ENCODE results near the gene ACSS1.

Gene ACSS1

DNA sequence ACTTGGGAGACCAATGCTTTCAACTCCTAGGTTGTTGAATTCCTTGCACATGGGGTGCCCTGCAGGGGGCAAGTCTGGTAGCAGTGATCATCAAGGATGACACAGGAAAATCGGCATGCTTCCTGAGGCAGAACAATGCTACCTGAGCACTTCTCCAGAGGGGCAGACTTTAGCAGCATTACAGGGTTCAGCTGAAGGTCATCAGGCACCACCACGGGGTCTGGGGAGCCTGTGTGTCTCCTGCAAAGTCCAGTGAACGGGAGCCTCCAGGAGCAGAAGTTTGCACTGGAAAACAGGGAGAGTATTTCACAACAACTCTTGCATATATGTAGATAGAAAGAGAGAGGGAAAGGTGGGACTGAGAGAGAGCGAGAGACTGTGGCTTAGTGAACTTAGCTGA is 13.8 kb upstream of the ACSS1 start:
- no peak overlapping the region for H3K4me3 ChIP-seq (ENCODE audit: low read length)
- no peak for TF ChIP-seq EZH2phosphoT487 (IDR thresholded peaks at IDR 0.05; ENCODE audit: borderline replicate concordance, low read length)
- no peak for TF ChIP-seq CTCF (IDR thresholded peaks at IDR 0.05; ENCODE audit: low read depth, low read length, poor library complexity, severe bottlenecking)
- H3K79me2 ChIP-seq (ENCODE audit: control insufficient read depth, low read length) = no peaks in the 10 kb centered on the region
- H3F3A ChIP-seq (ENCODE audit: control insufficient read depth, insufficient read depth) = no peaks in the 10 kb centered on the region
- no peak overlapping the region for H3K4me2 ChIP-seq (ENCODE audit: low read length)
- no peaks in the 10 kb centered on the region for H3K4me1 ChIP-seq (ENCODE audit: control insufficient read depth, low read length)
- H3K9me2 ChIP-seq (replicated peaks; ENCODE audit: control insufficient read depth, low read length) = no peaks in the 10 kb centered on the region
- no peaks in the 10 kb centered on the region for H4K20me1 ChIP-seq (ENCODE audit: control insufficient read depth, insufficient read depth, low read depth, low read length)
- H3K27me3 ChIP-seq (ENCODE audit: control insufficient read depth, low read length) = peaks cover 52% of the 10 kb centered on the region
- no peak overlapping the region for H3K27ac ChIP-seq (ENCODE audit: low read depth, low read length)
- H3K9me3 ChIP-seq (ENCODE audit: control insufficient read depth, insufficient read depth, low read length) = peaks cover 6% of the 10 kb centered on the region; the same call in 1 of the 2 replicates
- H3K36me3 ChIP-seq (ENCODE audit: control insufficient read depth, low read length) = no peaks in the 10 kb centered on the region

DNA sequence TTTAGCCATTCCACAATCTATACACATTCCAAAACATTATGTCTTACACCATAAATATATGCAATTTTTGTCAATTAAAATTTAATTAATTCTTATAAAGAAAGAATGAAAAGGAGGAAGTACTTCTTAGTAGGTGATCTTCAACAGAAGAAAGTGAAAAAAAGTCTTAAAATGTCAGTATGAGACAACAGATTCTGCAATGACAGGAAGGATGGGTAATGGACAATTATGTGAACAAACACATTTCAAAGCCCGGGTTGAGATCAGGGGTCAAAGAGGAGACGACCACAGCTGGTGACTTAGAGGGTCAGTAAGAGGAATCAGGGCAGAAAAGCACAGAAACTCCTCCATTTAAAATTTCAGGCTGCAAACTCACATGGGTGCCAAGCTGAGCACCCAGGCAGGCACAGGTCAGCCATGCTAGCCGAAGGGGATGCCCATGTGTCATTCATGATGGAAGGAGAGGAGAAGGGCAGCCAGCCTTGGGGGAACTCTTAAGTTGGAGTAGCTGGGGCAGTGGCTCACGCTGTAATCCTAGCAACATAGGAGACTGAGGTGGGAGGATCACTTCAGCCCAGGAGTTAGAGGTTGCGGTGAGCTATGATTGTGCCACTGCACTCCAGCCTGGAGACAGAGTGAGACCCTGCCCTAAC is 13.0 kb upstream of the ACSS1 start:
- Histone ChIP-seq H3K4me3 (ENCODE audit: low read length) (no peak overlapping the region), H3F3A (ENCODE audit: control insufficient read depth, insufficient read depth) (no peaks in the 10 kb centered on the region), H3K27ac (ENCODE audit: low read depth, low read length) (no peak overlapping the region), H3K9me3 (ENCODE audit: control insufficient read depth, insufficient read depth, low read length) (peaks cover 6% of the 10 kb centered on the region; the same call in 1 of the 2 replicates), H3K9me2 (replicated peaks; ENCODE audit: control insufficient read depth, low read length) (no peaks in the 10 kb centered on the region), H3K4me1 (ENCODE audit: control insufficient read depth, low read length) (no peaks in the 10 kb centered on the region), H3K36me3 (ENCODE audit: control insufficient read depth, low read length) (no peaks in the 10 kb centered on the region), H3K4me2 (ENCODE audit: low read length) (no peak overlapping the region), H4K20me1 (ENCODE audit: control insufficient read depth, insufficient read depth, low read depth, low read length) (no peaks in the 10 kb centered on the region), H3K27me3 (ENCODE audit: control insufficient read depth, low read length) (peaks cover 50% of the 10 kb centered on the region), H3K79me2 (ENCODE audit: control insufficient read depth, low read length) (no peaks in the 10 kb centered on the region)
- TF ChIP-seq EZH2phosphoT487 (IDR thresholded peaks at IDR 0.05; ENCODE audit: borderline replicate concordance, low read length) (no peak), CTCF (IDR thresholded peaks at IDR 0.05; ENCODE audit: low read depth, low read length, poor library complexity, severe bottlenecking) (no peak)

- Histone ChIP-seq H4K20me1 (ENCODE audit: control insufficient read depth, insufficient read depth, low read depth, low read length) (no peaks in the 10 kb centered on the region), H3K9me2 (replicated peaks; ENCODE audit: control insufficient read depth, low read length) (no peaks in the 10 kb centered on the region), H3K27me3 (ENCODE audit: control insufficient read depth, low read length) (peaks cover 65% of the 10 kb centered on the region), H3K4me1 (ENCODE audit: control insufficient read depth, low read length) (no peaks in the 10 kb centered on the region), H3K9me3 (ENCODE audit: control insufficient read depth, insufficient read depth, low read length) (peaks cover 6% of the 10 kb centered on the region; the same call in 1 of the 2 replicates), H3F3A (ENCODE audit: control insufficient read depth, insufficient read depth) (no peaks in the 10 kb centered on the region), H3K79me2 (ENCODE audit: control insufficient read depth, low read length) (no peaks in the 10 kb centered on the region), H3K27ac (ENCODE audit: low read depth, low read length) (no peak overlapping the region), H3K36me3 (ENCODE audit: control insufficient read depth, low read length) (no peaks in the 10 kb centered on the region), H3K4me3 (ENCODE audit: low read length) (no peak overlapping the region), H3K4me2 (ENCODE audit: low read length) (no peak overlapping the region)
- TF ChIP-seq EZH2phosphoT487 (IDR thresholded peaks at IDR 0.05; ENCODE audit: borderline replicate concordance, low read length) = no peak
- TF ChIP-seq CTCF (IDR thresholded peaks at IDR 0.05; ENCODE audit: low read depth, low read length, poor library complexity, severe bottlenecking) = no peak
These were observed 9.4 kb upstream of the ACSS1 start for GRCh38 chr20:25067102-25067987.

Data from DOHH2 (cell line).